Trophoblast cell (in vitro differentiated cells and primary cell): ENCODE results near the gene SARM1.

Source experiments
- DNase-seq, 2 donors: peaks; one replicate each; pipeline ENCODE4 v3.0.0-alpha.2; 2016
- H2AFZ ChIP-seq: 2 replicates; pipeline ENCODE4 v1.6.1; 2013; ENCODE audit warnings: low read length, moderate library complexity, mild to moderate bottlenecking; ENCODE audit not compliant: insufficient read depth, poor library complexity
- H2AK5ac ChIP-seq: 2 replicates; pipeline ENCODE4 v1.6.1; 2013; ENCODE audit warnings: mild to moderate bottlenecking, low read length
- H2BK120ac ChIP-seq: 2 replicates; pipeline ENCODE4 v1.6.1; 2013; ENCODE audit warnings: low read length, mild to moderate bottlenecking, moderate library complexity; ENCODE audit not compliant: insufficient read depth, poor library complexity
- H2BK12ac ChIP-seq: 2 replicates; pipeline ENCODE4 v1.6.1; 2013; ENCODE audit warnings: mild to moderate bottlenecking, low read length, moderate library complexity
- H2BK5ac ChIP-seq: 2 replicates; pipeline ENCODE4 v1.6.1; 2013; ENCODE audit warnings: low read length, low read depth, moderate library complexity, mild to moderate bottlenecking; ENCODE audit not compliant: poor library complexity
- H3K14ac ChIP-seq: 2 replicates; pipeline ENCODE4 v1.6.1; 2013; ENCODE audit warnings: mild to moderate bottlenecking, low read length
- H3K18ac ChIP-seq: 2 replicates; pipeline ENCODE4 v1.6.1; 2013; ENCODE audit warnings: mild to moderate bottlenecking, low read length
- H3K23ac ChIP-seq: 2 replicates; pipeline ENCODE4 v1.6.1; 2013; ENCODE audit warnings: low read length
- H3K27ac ChIP-seq: 2 replicates; pipeline ENCODE4 v1.5.1; 2013; ENCODE audit warnings: low read depth, mild to moderate bottlenecking, inconsistent platforms, low read length, moderate library complexity
- H3K27me3 ChIP-seq: 2 replicates; pipeline ENCODE4 v1.6.1; 2013; ENCODE audit warnings: inconsistent platforms, mild to moderate bottlenecking, low read length, moderate library complexity; ENCODE audit not compliant: insufficient read depth
- H3K36me3 ChIP-seq, 2 experiments: 1 replicate in 1 of 2; 2 replicates in 1 of 2; pipeline ENCODE4 v1.6.1; 2013; ENCODE audit warnings: low read length in 2 of 2, mild to moderate bottlenecking in 2 of 2, moderate library complexity in 1 of 2; ENCODE audit not compliant: insufficient read depth in 2 of 2, control insufficient read depth in 1 of 2
- H3K4ac ChIP-seq: 2 replicates; pipeline ENCODE4 v1.6.1; 2013; ENCODE audit warnings: low read depth, mild to moderate bottlenecking, low read length, moderate library complexity
- H3K4me1 ChIP-seq, 2 experiments: 1 replicate in 1 of 2; 2 replicates in 1 of 2; pipeline ENCODE4 v1.6.1; 2013; ENCODE audit warnings: low read length in 2 of 2, mild to moderate bottlenecking in 2 of 2, moderate library complexity in 1 of 2; ENCODE audit not compliant: insufficient read depth in 2 of 2, control insufficient read depth in 1 of 2
- H3K4me2 ChIP-seq: 2 replicates; pipeline ENCODE4 v1.6.1; 2013; ENCODE audit warnings: inconsistent platforms, mild to moderate bottlenecking, low read length, moderate library complexity
- H3K4me3 ChIP-seq: 2 replicates; pipeline ENCODE4 v1.5.1; 2013; ENCODE audit warnings: mild to moderate bottlenecking, low read depth, low read length, inconsistent platforms
- H3K79me1 ChIP-seq: one replicate; pipeline ENCODE4 v1.6.1; 2013; ENCODE audit warnings: low read length
- H3K79me2 ChIP-seq: 2 replicates; pipeline ENCODE4 v1.6.1; 2013; ENCODE audit warnings: low read length, mild to moderate bottlenecking; ENCODE audit not compliant: control insufficient read depth, insufficient read depth, poor library complexity
- H3K9ac ChIP-seq: 2 replicates; pipeline ENCODE4 v1.6.1; 2013; ENCODE audit warnings: mild to moderate bottlenecking, low read length
- H3K9me3 ChIP-seq: 2 replicates; pipeline ENCODE4 v1.6.1; 2013; ENCODE audit warnings: low read depth, mild to moderate bottlenecking, control low read depth, inconsistent platforms, low read length; ENCODE audit not compliant: insufficient read depth
- H4K12ac ChIP-seq: 2 replicates; pipeline ENCODE4 v1.6.1; 2013; ENCODE audit warnings: low read depth, mild to moderate bottlenecking, low read length, moderate library complexity
- H4K8ac ChIP-seq: 2 replicates; pipeline ENCODE4 v1.6.1; 2013; ENCODE audit warnings: low read depth, mild to moderate bottlenecking, low read length, moderate library complexity
- H4K91ac ChIP-seq: one replicate; pipeline ENCODE4 v1.6.1; 2013; ENCODE audit warnings: low read depth, mild to moderate bottlenecking, low read length, moderate library complexity
- WGBS: extraction: QIAGEN DNeasy Blood & Tissue Kit; methylation state at CpG from one replicate; pipeline ENCODE4 v1.1.7; 2013; ENCODE audit warnings: missing lambda C conversion rate; ENCODE audit not compliant: insufficient read length, insufficient coverage; ENCODE audit errors: extremely low coverage; 5-methylcytosine and 5-hydroxymethylcytosine counted together

The SARM1 gene

GRCh38 chr17:28334666-28335200 lies 36.8 kb upstream of the SARM1 start:
- peak overlapping the region; percentile 37 for H2BK120ac ChIP-seq
- no peak overlapping the region for H3K27ac ChIP-seq
- peak overlapping the region; percentile 94 for H3K4me3 ChIP-seq
- H3K79me1 ChIP-seq = peaks cover 11% of the 10 kb centered on the region
- peak overlapping the region; percentile 49 for H4K91ac ChIP-seq
- peak overlapping the region; percentile 71 for H3K14ac ChIP-seq
- H3K4me1 ChIP-seq = peaks cover 20 to 25% of the 10 kb centered on the region in 2 experiments
- DNase-seq = peak in 1 of 2 donors; percentile 46
- peak overlapping the region; percentile 51 for H2AFZ ChIP-seq
- peak overlapping the region; percentile 81 for H3K9ac ChIP-seq
- peak overlapping the region; percentile 51 for H2AK5ac ChIP-seq
- peak overlapping the region; percentile 35 for H3K4ac ChIP-seq
- peaks cover 2% of the 10 kb centered on the region for H3K9me3 ChIP-seq
- peak overlapping the region; percentile 79 for H3K18ac ChIP-seq
- peak overlapping the region; percentile 78 for H4K8ac ChIP-seq
- H3K23ac ChIP-seq = no peak overlapping the region
- no peak overlapping the region for H2BK12ac ChIP-seq
- no peaks in the 10 kb centered on the region for H3K27me3 ChIP-seq
- peaks cover 14 to 19% of the 10 kb centered on the region in 2 experiments for H3K36me3 ChIP-seq
- no CpG with 5 or more reads among the region's 18 CpGs for WGBS
- H3K4me2 ChIP-seq = peak overlapping the region; percentile 83
- H2BK5ac ChIP-seq = peak overlapping the region; percentile 42
- H3K79me2 ChIP-seq = peaks cover 22% of the 10 kb centered on the region
- no peak overlapping the region for H4K12ac ChIP-seq

GRCh38 chr17:28335201-28335958 lies 36.1 kb upstream of the SARM1 start, which contains the start of the genes IFT20 and TNFAIP1:
Gene IFT20, minus strand, starts transcription at chr17:28335472. Its CDS starts 3,487 bp downstream, at chr17:28331985.
Gene TNFAIP1, plus strand, starts transcription at chr17:28335761. Its CDS starts 3,761 bp downstream, at chr17:28339522.
- peaks cover 11% of the 10 kb centered on the region for H3K79me1 ChIP-seq
- peaks cover 3% of the 10 kb centered on the region for H3K9me3 ChIP-seq
- H3K4me1 ChIP-seq = peaks cover 20 to 25% of the 10 kb centered on the region in 2 experiments
- peak within 1 kb of the TSS; percentile 87 for H3K4ac ChIP-seq
- peak within 1 kb of the TSS; percentile 96 for H4K12ac ChIP-seq
- H3K4me2 ChIP-seq = peak within 1 kb of the TSS; percentile 85
- peaks cover 22% of the 10 kb centered on the region for H3K79me2 ChIP-seq
- peak within 1 kb of the TSS; percentile 96 for H3K18ac ChIP-seq
- H3K27me3 ChIP-seq = no peaks in the 10 kb centered on the region
- H4K8ac ChIP-seq = peak within 1 kb of the TSS; percentile 97
- peak within 1 kb of the TSS; percentile 82 for H3K9ac ChIP-seq
- WGBS = no CpG with 5 or more reads among the region's 62 CpGs
- peak within 1 kb of the TSS; percentile 78 for H2BK12ac ChIP-seq
- H3K14ac ChIP-seq = peak within 1 kb of the TSS; percentile 97
- H2BK120ac ChIP-seq = peak within 1 kb of the TSS; percentile 95
- peak within 1 kb of the TSS; percentile 85 for H2AFZ ChIP-seq
- peak within 1 kb of the TSS; percentile 94 for H3K4me3 ChIP-seq
- peak within 1 kb of the TSS; percentile 97 for H2AK5ac ChIP-seq
- H4K91ac ChIP-seq = peak within 1 kb of the TSS; percentile 99
- H2BK5ac ChIP-seq = peak within 1 kb of the TSS; percentile 96
- DNase-seq = peak; percentile 100
- no peak within 1 kb of the TSS for H3K23ac ChIP-seq
- H3K27ac ChIP-seq = peak within 1 kb of the TSS; percentile 96
- H3K36me3 ChIP-seq = peaks cover 20 to 24% of the 10 kb centered on the region in 2 experiments

- Histone ChIP-seq H4K12ac (peak overlapping the region; percentile 96), H3K4me2 (peak overlapping the region; percentile 85), H3K9ac (peak overlapping the region; percentile 82), H2AK5ac (peak overlapping the region; percentile 97), H3K4ac (peak overlapping the region; percentile 87), H3K79me1 (peaks cover 11% of the 10 kb centered on the region), H3K27me3 (no peaks in the 10 kb centered on the region), H4K91ac (peak overlapping the region; percentile 99), H3K14ac (peak overlapping the region; percentile 97), H3K4me3 (peak overlapping the region; percentile 89), H3K4me1 (peaks cover 20 to 25% of the 10 kb centered on the region in 2 experiments), H2AFZ (peak overlapping the region; percentile 85), H2BK5ac (peak overlapping the region; percentile 96), H2BK120ac (peak overlapping the region; percentile 95), H2BK12ac (peak overlapping the region; percentile 78), H3K79me2 (peaks cover 22% of the 10 kb centered on the region), H3K27ac (peak overlapping the region; percentile 96), H3K9me3 (peaks cover 4% of the 10 kb centered on the region), H3K36me3 (peaks cover 26 to 29% of the 10 kb centered on the region in 2 experiments), H3K18ac (peak overlapping the region; percentile 96), H4K8ac (peak overlapping the region; percentile 97), H3K23ac (no peak overlapping the region)
- no CpG with 5 or more reads among the region's 29 CpGs for WGBS
- peak; percentile 74 to 85 for DNase-seq
These were observed 35.3 kb upstream of the SARM1 start for GRCh38 chr17:28335959-28336871.
